GM18907 (cell line): Measurements from ENCODE around the gene ASF1A.

ENCODE experiments used
- ATAC-seq: cut with Tn5 transposase; IDR thresholded peaks from one replicate; pipeline ENCODE4 v1.9.1; 2021; ENCODE audit warnings: mild to moderate bottlenecking, moderate library complexity; ENCODE audit not compliant: unreplicated experiment

The ASF1A gene

GRCh38 chr6:118912646-118913045 lies 18.7 kb downstream of the ASF1A start:
- no peak for ATAC-seq

GRCh38 chr6:118913161-118913560 lies 19.2 kb downstream of the ASF1A start:
- ATAC-seq: no peak

GRCh38 chr6:118914598-118914997 lies 20.6 kb downstream of the ASF1A start:
- ATAC-seq: no peak

- ATAC-seq: no peak
Measured at GRCh38 chr6:118917546-118918328, 23.8 kb downstream of the ASF1A start.

GRCh38 chr6:118918329-118918725 lies 24.4 kb downstream of the ASF1A start:
- no peak for ATAC-seq

- ATAC-seq: no peak
Measured at GRCh38 chr6:118921084-118921483, 27.1 kb downstream of the ASF1A start.

GRCh38 chr6:118923035-118923434 lies 29.1 kb downstream of the ASF1A start:
- no peak for ATAC-seq

GRCh38 chr6:118930680-118931079 lies 36.7 kb downstream of the ASF1A start:
- ATAC-seq: no peak

- no peak for ATAC-seq
Measured at GRCh38 chr6:118931436-118931835, 37.5 kb downstream of the ASF1A start.

GRCh38 chr6:118932421-118932820 lies 38.5 kb downstream of the ASF1A start:
- ATAC-seq: no peak

- peak; percentile 5 for ATAC-seq
Measured at GRCh38 chr6:118933855-118934460, 40.0 kb downstream of the ASF1A start.

- peak; percentile 96 for ATAC-seq
Measured at GRCh38 chr6:118934461-118935330, 40.7 kb downstream of the ASF1A start, which contains the start of gene MCM9. MCM9 (minus strand) TSS chr6:118935159; CDS start chr6:118931723, 3,436 bp downstream.

GRCh38 chr6:118935331-118935668 lies 41.3 kb downstream of the ASF1A start:
- ATAC-seq: peak; percentile 10

- no peak for ATAC-seq
Measured at GRCh38 chr6:118935978-118936703, 42.2 kb downstream of the ASF1A start.

GRCh38 chr6:118939683-118940082 lies 45.7 kb downstream of the ASF1A start:
- no peak for ATAC-seq

GRCh38 chr6:118940770-118941169 lies 46.8 kb downstream of the ASF1A start:
- no peak for ATAC-seq

GRCh38 chr6:118945217-118945616 lies 51.3 kb downstream of the ASF1A start:
- no peak for ATAC-seq

GRCh38 chr6:118952683-118953082 lies 58.7 kb downstream of the ASF1A start:
- ATAC-seq: no peak

GRCh38 chr6:118953391-118953790 lies 59.4 kb downstream of the ASF1A start:
- ATAC-seq: no peak
